AG09309 (cell line): Measurements from ENCODE around the gene HNRNPA1.
A peak's percentile ranks its signal among the peaks of the same experiment; 100 is the strongest.

ENCODE experiments used
- DNase-seq: peaks from one replicate; pipeline ENCODE4 v3.0.0-alpha.2; 2010; ENCODE audit warnings: low read depth
- H3K4me3 ChIP-seq: 2 replicates; pipeline ENCODE4 v1.5.1; 2011; ENCODE audit warnings: mild to moderate bottlenecking, low read depth, low read length, moderate library complexity; ENCODE audit not compliant: control insufficient read depth
- CTCF ChIP-seq: IDR thresholded peaks from 2 replicates; pipeline ENCODE4 v1.5.1; 2011; ENCODE audit warnings: mild to moderate bottlenecking, low read depth, low read length, inconsistent platforms; ENCODE audit not compliant: insufficient read depth, control insufficient read depth; ENCODE audit errors: missing control alignments

HNRNPA1 gene

GRCh38 chr12:54246011-54246641, 34.4 kb upstream of the HNRNPA1 start:
- no peak overlapping the region for H3K4me3 ChIP-seq
- DNase-seq: no peak
- TF ChIP-seq CTCF: no peak

- DNase-seq: no peak
- TF ChIP-seq CTCF: no peak
- no peak overlapping the region for H3K4me3 ChIP-seq
These were observed 31.0 kb upstream of the HNRNPA1 start for GRCh38 chr12:54249489-54249888.

GRCh38 chr12:54251667-54252284, 28.8 kb upstream of the HNRNPA1 start:
- no peak for DNase-seq
- no peak overlapping the region for H3K4me3 ChIP-seq
- TF ChIP-seq CTCF: peak; percentile 69

- DNase-seq: no peak
- TF ChIP-seq CTCF: no peak
- H3K4me3 ChIP-seq: no peak overlapping the region
These were observed 27.3 kb upstream of the HNRNPA1 start for GRCh38 chr12:54253240-54253639.

DNA sequence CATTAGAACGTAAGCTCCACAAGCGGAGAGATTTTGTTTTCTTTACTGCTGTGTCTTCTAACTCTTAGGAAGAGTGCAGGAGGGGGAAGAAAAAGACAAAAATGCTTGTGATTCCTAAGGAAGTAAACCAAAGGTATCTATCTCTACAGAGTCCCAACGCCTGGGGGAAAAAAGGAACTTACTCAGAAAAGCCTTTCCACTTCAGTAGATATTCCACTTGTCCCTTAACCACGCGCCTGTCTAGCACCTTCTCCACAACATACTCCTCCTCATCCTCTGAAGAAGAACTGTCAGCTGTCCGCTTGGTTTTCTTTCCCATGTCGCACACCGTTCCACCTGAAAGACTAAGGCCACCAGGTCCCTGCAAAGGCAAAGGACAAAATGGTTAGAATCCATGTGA, 23.2 kb upstream of the HNRNPA1 start:
- TF ChIP-seq CTCF: no peak
- no peak overlapping the region for H3K4me3 ChIP-seq
- DNase-seq: no peak

DNA sequence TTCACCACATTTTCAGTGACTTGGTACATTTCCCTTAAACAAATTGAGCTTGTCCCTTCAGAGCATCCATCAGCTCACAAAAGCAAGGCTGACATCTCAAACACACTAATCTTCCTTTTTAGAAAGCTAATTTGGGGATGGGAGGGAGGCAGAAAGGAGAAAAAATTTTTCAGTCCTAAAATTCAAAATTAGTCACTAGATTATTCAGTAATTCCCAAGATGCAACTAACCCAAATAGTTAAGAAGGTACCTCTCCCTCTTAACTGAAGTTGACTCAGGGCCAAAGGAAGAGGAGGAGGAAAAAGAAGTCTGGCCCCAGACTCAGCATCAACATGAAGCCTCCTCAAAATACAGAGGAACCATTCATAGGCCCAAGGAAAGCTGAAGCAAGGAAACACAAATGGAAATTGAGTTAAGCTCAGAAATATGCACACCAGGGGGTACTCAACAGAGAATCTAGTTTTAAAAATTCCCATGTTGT, 22.3 kb upstream of the HNRNPA1 start:
- no peak for TF ChIP-seq CTCF
- DNase-seq: no peak
- H3K4me3 ChIP-seq: no peak overlapping the region
